Endothelial cell (in vitro differentiated cells): ENCODE results near the gene CALML6. TPM values are rescaled to one million over a fixed set of nuclear protein-coding genes. Genes with fewer than 3 reads are reported as not detected.

ENCODE experiments used
- DNase-seq: peaks from one replicate; pipeline ENCODE4 v3.0.0; 2021; ENCODE audit warnings: low spot score
- H3K27ac Mint-ChIP-seq: one replicate; pipeline ENCODE4 v1.8.0; 2021; ENCODE audit warnings: mixed read lengths, inconsistent platforms; ENCODE audit not compliant: unreplicated experiment
- H3K27me3 Mint-ChIP-seq: one replicate; pipeline ENCODE4 v1.8.0; 2021; ENCODE audit warnings: mild to moderate bottlenecking, moderate library complexity, mixed read lengths, inconsistent platforms; ENCODE audit not compliant: unreplicated experiment
- H3K36me3 Mint-ChIP-seq: one replicate; pipeline ENCODE4 v1.8.0; 2021; ENCODE audit warnings: mild to moderate bottlenecking, low read depth, mixed read lengths, inconsistent platforms; ENCODE audit not compliant: unreplicated experiment
- H3K4me1 Mint-ChIP-seq: one replicate; pipeline ENCODE4 v1.8.0; 2021; ENCODE audit warnings: mild to moderate bottlenecking, mixed read lengths, inconsistent platforms; ENCODE audit not compliant: unreplicated experiment
- H3K4me3 Mint-ChIP-seq: one replicate; pipeline ENCODE4 v1.8.0; 2021; ENCODE audit warnings: mild to moderate bottlenecking, mixed read lengths, inconsistent platforms; ENCODE audit not compliant: unreplicated experiment
- H3K9me3 Mint-ChIP-seq: one replicate; pipeline ENCODE4 v1.8.0; 2021; ENCODE audit warnings: mixed read lengths, inconsistent platforms; ENCODE audit not compliant: unreplicated experiment
- CTCF ChIP-seq: fragments of 200-600 bp; sonication (generic); IDR thresholded peaks from one replicate; pipeline ENCODE4 v1.5.0; 2021; ENCODE audit warnings: antibody characterized with exemption; ENCODE audit not compliant: unreplicated experiment
- total RNA-seq: library from RNA; stranded (reverse); fragmentation: NEBNext Ultra II Directional; extraction: Animal tissue kit (Norgen Biotek cat#: 25700); gene quantifications from one replicate; pipeline ENCODE4 v1.2.1, GENCODE V29; 2021; ENCODE audit not compliant: unreplicated experiment

Gene CALML6
- total RNA-seq, 1 donor from 2014 or later = 0.64 TPM

- TF ChIP-seq CTCF = no peak
- H3K36me3 Mint-ChIP-seq = peaks cover 1% of the 10 kb centered on the region
- no peak overlapping the region for H3K27ac Mint-ChIP-seq
- H3K4me3 Mint-ChIP-seq = no peak overlapping the region
- H3K4me1 Mint-ChIP-seq = peaks cover 7% of the 10 kb centered on the region
- DNase-seq = no peak
- H3K27me3 Mint-ChIP-seq = peaks cover under 1% of the 10 kb centered on the region
- H3K9me3 Mint-ChIP-seq = no peaks in the 10 kb centered on the region
Observed at GRCh38 chr1:1900883-1901640, 14.0 kb upstream of the CALML6 start.

DNA sequence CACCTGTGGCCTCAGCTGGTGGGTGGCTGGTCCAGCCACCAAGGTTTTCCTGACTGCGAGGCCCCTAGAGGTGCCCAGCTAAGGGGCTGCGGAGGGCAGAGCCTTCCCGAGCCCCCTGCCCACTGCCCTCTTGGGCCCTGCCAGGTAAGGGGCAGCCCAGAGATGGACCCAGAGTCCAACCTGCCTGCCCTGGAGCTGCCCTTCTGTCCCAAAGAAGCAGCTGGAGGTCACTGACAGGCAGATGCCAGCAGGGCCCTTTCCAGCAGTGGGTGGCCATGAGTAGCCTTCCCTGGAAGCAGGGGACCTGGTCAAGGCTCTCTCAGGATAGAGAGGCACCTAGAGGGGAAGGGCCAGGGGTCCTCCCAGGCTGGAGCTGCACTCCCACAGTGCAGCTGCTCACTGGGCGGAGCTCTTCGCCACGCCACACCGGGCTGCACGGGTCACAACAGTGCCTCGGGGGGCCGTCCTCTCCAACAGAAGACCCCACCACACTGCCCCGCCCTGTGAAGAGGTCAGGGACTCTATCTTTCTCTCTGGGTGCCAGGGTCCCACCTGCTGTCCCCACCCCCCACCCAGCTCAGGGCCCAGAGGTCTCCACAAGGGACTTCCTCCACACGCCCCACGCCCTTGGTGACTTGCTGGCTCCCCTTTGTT, 13.3 kb upstream of the CALML6 start:
- no peak for DNase-seq
- no peaks in the 10 kb centered on the region for H3K9me3 Mint-ChIP-seq
- TF ChIP-seq CTCF = no peak
- peaks cover 4% of the 10 kb centered on the region for H3K27me3 Mint-ChIP-seq
- H3K36me3 Mint-ChIP-seq = peaks cover 3% of the 10 kb centered on the region
- no peak overlapping the region for H3K4me3 Mint-ChIP-seq
- H3K4me1 Mint-ChIP-seq = peaks cover 10% of the 10 kb centered on the region
- H3K27ac Mint-ChIP-seq = no peak overlapping the region

- Mint-ChIP-seq H3K36me3 (peaks cover 3% of the 10 kb centered on the region), H3K4me1 (peaks cover 10% of the 10 kb centered on the region), H3K27me3 (peaks cover 4% of the 10 kb centered on the region), H3K27ac (no peak overlapping the region), H3K9me3 (no peaks in the 10 kb centered on the region), H3K4me3 (no peak overlapping the region)
- DNase-seq = no peak
- no peak for TF ChIP-seq CTCF
Observed at GRCh38 chr1:1903224-1903623, 11.8 kb upstream of the CALML6 start.

GRCh38 chr1:1906185-1907097, 8.6 kb upstream of the CALML6 start:
- no peak overlapping the region for H3K4me3 Mint-ChIP-seq
- peaks cover 11% of the 10 kb centered on the region for H3K27me3 Mint-ChIP-seq
- H3K36me3 Mint-ChIP-seq = peaks cover 3% of the 10 kb centered on the region
- H3K27ac Mint-ChIP-seq = no peak overlapping the region
- no peaks in the 10 kb centered on the region for H3K9me3 Mint-ChIP-seq
- peak; percentile 52 for TF ChIP-seq CTCF
- H3K4me1 Mint-ChIP-seq = peaks cover 10% of the 10 kb centered on the region
- peak; percentile 89 for DNase-seq
